Placental epithelial cell (primary cell): Measurements from ENCODE around the gene STAP2. TPM values are rescaled to one million over a fixed set of nuclear protein-coding genes. Genes with fewer than 3 reads are reported as not detected.

Experiments used
- total RNA-seq: library from RNA; depleted of rRNA; stranded (reverse); fragments of >200 nt; gene quantifications from 2 replicates; pipeline ENCODE4 v1.2.3, GENCODE V29; 2012

The STAP2 gene
- 51.0 and 60.1 TPM in 2 replicates for total RNA-seq

DNA sequence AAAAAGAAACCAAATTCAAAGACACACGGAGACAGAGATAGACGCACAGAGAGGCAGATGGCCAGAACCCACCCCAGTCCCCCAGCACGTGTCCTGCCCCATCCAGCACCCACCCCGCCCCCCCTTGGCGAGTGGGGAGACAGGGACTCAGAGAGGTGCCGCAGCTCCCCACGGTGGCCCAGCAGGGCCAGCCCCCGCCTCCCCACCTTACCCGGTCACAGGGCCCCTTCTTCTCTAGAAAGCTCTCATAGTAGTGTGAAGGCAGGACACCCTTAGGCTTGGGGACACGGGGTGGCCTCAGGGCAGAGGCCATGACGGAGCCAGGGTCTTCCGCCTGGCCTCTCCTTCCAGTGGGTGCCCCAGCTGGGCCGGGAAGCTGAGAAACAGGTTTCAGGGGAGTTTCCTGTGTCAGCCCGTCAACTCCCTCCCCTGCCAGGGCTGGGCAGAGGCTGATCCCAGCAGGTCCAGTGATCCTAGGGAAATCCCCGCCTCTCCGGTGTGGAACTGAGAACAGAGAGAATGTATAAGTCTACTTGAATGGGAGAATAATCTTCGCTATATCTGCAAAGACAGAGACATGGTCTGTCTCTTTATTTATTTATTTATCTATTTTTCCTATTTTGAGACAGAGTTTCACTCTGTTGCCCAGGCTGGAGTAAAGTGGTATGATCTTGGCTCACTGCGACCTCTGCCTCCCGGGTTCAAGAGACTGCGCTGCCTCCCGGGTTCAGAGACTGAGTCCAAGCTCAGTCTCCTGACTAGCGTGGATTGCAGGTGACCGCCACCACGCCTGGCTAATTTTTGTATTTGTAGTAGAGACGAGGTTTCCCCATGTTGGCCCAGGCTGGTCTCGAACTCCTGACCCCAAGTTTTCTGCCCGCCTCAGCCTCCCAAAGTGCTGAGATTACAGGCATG is at the start of gene STAP2:
STAP2 (minus strand) TSS at position 387 of the 915 bp plus-strand sequence; CDS start at position 313, 74 bp downstream.

GRCh38 chr19:4343370-4344307 is 5.0 kb upstream of the STAP2 start, which contains the start of gene MPND:
Gene MPND (plus strand): TSS chr19:4343562. CDS start chr19:4343594, 32 bp downstream.

GRCh38 chr19:4304538-4305256 is 33.9 kb downstream of the STAP2 start, which contains the start of gene FSD1:
Gene FSD1 (plus strand): TSS chr19:4304598. CDS start chr19:4304747, 149 bp downstream.

GRCh38 chr19:4302243-4302640 is 36.4 kb downstream of the STAP2 start, which contains the start of gene TMIGD2:
Gene TMIGD2 (minus strand): TSS chr19:4302389. CDS start chr19:4302385, 4 bp downstream.

GRCh38 chr19:4278419-4279266 is 60.0 kb downstream of the STAP2 start, which contains the start of gene SHD:
Gene SHD (plus strand): TSS chr19:4279266. CDS start chr19:4280064, 798 bp downstream.

Other genes starting within 250 kb of the STAP2 start
- 157 and 205 TPM in 2 replicates for gene MAP2K2, start 214.7 kb downstream of the STAP2 start, total RNA-seq
- gene CREB3L3, start 185.2 kb downstream of the STAP2 start, total RNA-seq = not detected in 2 replicates
- gene SIRT6, start 156.3 kb downstream of the STAP2 start, total RNA-seq = 11.0 and 18.0 TPM in 2 replicates
- gene ANKRD24, start 156.1 kb downstream of the STAP2 start, total RNA-seq = 1.1 and 2.0 TPM in 2 replicates
- 0.79 and 1.2 TPM in 2 replicates for gene EBI3, start 109.3 kb downstream of the STAP2 start, total RNA-seq
- 18.8 and 22.1 TPM in 2 replicates for gene YJU2, start 91.7 kb downstream of the STAP2 start, total RNA-seq
- gene SHD, start 59.6 kb downstream of the STAP2 start, total RNA-seq = not detected in 2 replicates
- gene TMIGD2, start 36.4 kb downstream of the STAP2 start, total RNA-seq = not detected in 2 replicates
- gene FSD1, start 34.2 kb downstream of the STAP2 start, total RNA-seq = 1.7 TPM in 1 of 2 replicates, not detected in the other
- 9.1 and 14.9 TPM in 2 replicates for gene MPND, start 4.7 kb upstream of the STAP2 start, total RNA-seq
- gene SH3GL1, start 61.7 kb upstream of the STAP2 start, total RNA-seq = 37.3 and 78.5 TPM in 2 replicates
- gene CHAF1A, start 63.8 kb upstream of the STAP2 start, total RNA-seq = 4.7 and 13.0 TPM in 2 replicates
- 112 and 115 TPM in 2 replicates for gene UBXN6, start 119.0 kb upstream of the STAP2 start, total RNA-seq
- gene HDGFL2, start 133.5 kb upstream of the STAP2 start, total RNA-seq = 48.4 and 57.3 TPM in 2 replicates
- gene PLIN4, start 179.7 kb upstream of the STAP2 start, total RNA-seq = not detected in 2 replicates
- gene PLIN5, start 196.4 kb upstream of the STAP2 start, total RNA-seq = not detected in 2 replicates
- gene LRG1, start 201.2 kb upstream of the STAP2 start, total RNA-seq = not detected in 2 replicates
- gene SEMA6B, start 220.9 kb upstream of the STAP2 start, total RNA-seq = not detected in 2 replicates